ENCODE results near the gene NUAK2. TPM values are rescaled to one million over a fixed set of nuclear protein-coding genes. Genes with fewer than 3 reads are reported as not detected.

NUAK2 gene
- total RNA-seq, 1 donor from 2014 or later: 0.74 TPM

- no peak for DNase-seq
- Histone ChIP-seq H3K27me3 (ENCODE audit: low read depth) (peaks cover 50% of the 10 kb centered on the region), H3K36me3 (no peaks in the 10 kb centered on the region), H3K9me3 (replicated peaks) (no peaks in the 10 kb centered on the region), H3K4me1 (peaks cover 6% of the 10 kb centered on the region), H3K27ac (replicated peaks) (no peak overlapping the region), H3K4me3 (no peak overlapping the region)
- intact Hi-C loops (cut with micrococcal nuclease): no loop called here
- no peak for TF ChIP-seq CTCF (IDR thresholded peaks at IDR 0.05; ENCODE audit: borderline replicate concordance)
Observed at GRCh38 chr1:205355075-205355453, 33.5 kb upstream of the NUAK2 start.

DNA sequence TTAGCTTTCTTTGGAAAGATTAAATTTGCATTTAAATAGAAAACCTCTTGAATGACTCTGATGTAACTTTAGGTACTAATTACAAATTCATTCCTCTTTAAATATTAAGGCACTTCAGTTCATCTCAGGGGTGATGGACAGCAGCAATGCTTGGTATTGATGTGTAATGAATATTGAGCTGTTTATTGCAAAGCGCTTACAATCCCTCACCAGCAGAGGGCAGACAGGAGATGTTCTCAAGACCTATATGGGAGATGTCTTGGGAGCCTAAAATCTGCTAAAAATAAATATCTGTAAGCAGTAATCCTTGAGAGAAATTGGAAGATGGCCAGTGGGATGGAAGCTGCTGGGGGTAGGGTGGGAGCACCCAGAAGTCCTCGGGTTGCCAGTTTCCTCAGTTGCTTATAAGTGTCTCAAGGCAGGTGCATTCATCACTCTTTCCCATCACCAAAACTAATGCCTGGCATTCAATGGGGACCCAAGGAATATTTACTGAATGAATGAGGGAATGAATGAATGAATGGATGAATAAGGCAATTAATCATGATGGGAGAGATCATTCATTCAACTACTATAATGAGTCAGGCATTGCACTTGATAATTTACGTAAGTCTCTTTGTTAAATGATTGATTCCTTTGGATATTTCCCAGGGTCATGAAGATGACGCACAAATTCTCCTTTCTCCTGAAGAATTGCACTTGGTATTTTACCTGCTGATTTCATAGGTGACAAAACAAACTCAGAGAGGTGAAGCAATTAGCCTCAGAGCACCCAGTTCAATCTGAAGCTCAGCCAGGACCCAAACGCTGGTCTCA is 32.9 kb upstream of the NUAK2 start:
- Histone ChIP-seq H3K27ac (replicated peaks) (no peak overlapping the region), H3K27me3 (ENCODE audit: low read depth) (peaks cover 44% of the 10 kb centered on the region), H3K9me3 (replicated peaks) (no peaks in the 10 kb centered on the region), H3K4me3 (no peak overlapping the region), H3K4me1 (peaks cover 10% of the 10 kb centered on the region), H3K36me3 (no peaks in the 10 kb centered on the region)
- peak; percentile 87 for TF ChIP-seq CTCF (IDR thresholded peaks at IDR 0.05; ENCODE audit: borderline replicate concordance)
- no peak for DNase-seq
- intact Hi-C loops (cut with micrococcal nuclease): no loop called here

- Histone ChIP-seq H3K9me3 (replicated peaks) (no peaks in the 10 kb centered on the region), H3K27ac (replicated peaks) (no peak overlapping the region), H3K27me3 (ENCODE audit: low read depth) (peaks cover 37% of the 10 kb centered on the region), H3K36me3 (no peaks in the 10 kb centered on the region), H3K4me1 (peaks cover 14% of the 10 kb centered on the region), H3K4me3 (no peak overlapping the region)
- DNase-seq: no peak
- intact Hi-C loops (cut with micrococcal nuclease): no loop called here
- TF ChIP-seq CTCF (IDR thresholded peaks at IDR 0.05; ENCODE audit: borderline replicate concordance): no peak
Observed at GRCh38 chr1:205353612-205354011, 32.1 kb upstream of the NUAK2 start.

GRCh38 chr1:205353191-205353590 is 31.6 kb upstream of the NUAK2 start:
- intact Hi-C loops (cut with micrococcal nuclease): no loop called here
- no peaks in the 10 kb centered on the region for H3K36me3 ChIP-seq
- no peak overlapping the region for H3K27ac ChIP-seq (replicated peaks)
- H3K4me3 ChIP-seq: no peak overlapping the region
- peaks cover 14% of the 10 kb centered on the region for H3K4me1 ChIP-seq
- no peaks in the 10 kb centered on the region for H3K9me3 ChIP-seq (replicated peaks)
- TF ChIP-seq CTCF (IDR thresholded peaks at IDR 0.05; ENCODE audit: borderline replicate concordance): no peak
- DNase-seq: no peak
- peaks cover 35% of the 10 kb centered on the region for H3K27me3 ChIP-seq (ENCODE audit: low read depth)

- Histone ChIP-seq H3K36me3 (no peaks in the 10 kb centered on the region), H3K9me3 (replicated peaks) (no peaks in the 10 kb centered on the region), H3K4me3 (no peak overlapping the region), H3K27me3 (ENCODE audit: low read depth) (peaks cover 35% of the 10 kb centered on the region), H3K4me1 (peaks cover 14% of the 10 kb centered on the region), H3K27ac (replicated peaks) (no peak overlapping the region)
- DNase-seq: no peak
- intact Hi-C loops (cut with micrococcal nuclease): no loop called here
- TF ChIP-seq CTCF (IDR thresholded peaks at IDR 0.05; ENCODE audit: borderline replicate concordance): no peak
Observed at GRCh38 chr1:205351984-205352713, 30.6 kb upstream of the NUAK2 start.

All from left ventricle myocardium inferior (tissue), 1 donor.